Ishikawa (cell line): ENCODE results near the gene SMAD9.
A peak's percentile ranks its signal among the peaks of the same experiment; 100 is the strongest.

ENCODE experiments used
- EP300 ChIP-seq: IDR thresholded peaks from 2 replicates; pipeline ENCODE4 v1.6.1; 2012; ENCODE audit warnings: borderline replicate concordance
- FOXM1 ChIP-seq: IDR thresholded peaks from 2 replicates; pipeline ENCODE4 v1.6.1; 2012; ENCODE audit warnings: low read depth, borderline replicate concordance
- MAX ChIP-seq: IDR thresholded peaks from 2 replicates; pipeline ENCODE4 v1.6.1; 2012
- RAD21 ChIP-seq: IDR thresholded peaks from 2 replicates; pipeline ENCODE4 v1.6.1; 2012; ENCODE audit warnings: low read depth
- TCF12 ChIP-seq: IDR thresholded peaks from 2 replicates; pipeline ENCODE4 v1.6.1; 2012; ENCODE audit warnings: low read depth
- TEAD4 ChIP-seq: IDR thresholded peaks from 2 replicates; pipeline ENCODE4 v1.6.1; 2012

- TF ChIP-seq EP300 (no peak), MAX (no peak), FOXM1 (no peak), TEAD4 (no peak), RAD21 (peak; percentile 45; the same call in 1 of the 2 replicates), TCF12 (no peak)
These were observed 69.1 kb downstream of the SMAD9 start for GRCh38 chr13:36850790-36851438.
